Measurements from ENCODE around the gene RFX2.

The RFX2 gene

DNA sequence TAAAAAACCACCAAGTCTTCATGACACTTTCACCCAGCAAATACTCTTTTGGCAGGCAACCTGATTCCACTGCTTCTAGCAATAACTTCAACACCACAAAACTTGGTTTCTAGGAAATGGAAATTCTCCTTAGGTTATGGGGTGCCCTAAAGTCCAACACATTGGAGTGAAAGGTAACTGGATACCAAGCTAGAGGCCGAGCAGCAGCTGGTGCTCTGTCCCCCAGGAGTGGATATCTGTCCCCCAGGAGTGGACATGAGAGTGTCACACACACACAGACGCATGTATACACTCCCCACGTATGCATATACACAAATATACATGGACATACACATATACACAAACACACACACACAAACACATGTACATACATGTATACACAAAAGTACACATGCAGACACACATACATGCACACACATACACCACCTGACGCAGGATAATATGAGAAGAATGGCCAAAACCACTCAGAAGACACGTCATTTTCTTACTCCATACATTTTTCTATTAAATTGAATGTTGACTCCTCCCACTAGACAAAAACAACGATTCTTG, 50.8 kb downstream of the RFX2 start:
- TF ChIP-seq CTCF (IDR thresholded peaks at IDR 0.05), result no peak
- Histone ChIP-seq H3K36me3 (no peaks in the 10 kb centered on the region), H3K27ac (peak overlapping the region; percentile 48), H3K9me3 (no peaks in the 10 kb centered on the region), H3K4me1 (ENCODE audit: control insufficient read depth in 1 of 2, insufficient read depth in 1 of 2, low read depth in 1 of 2, low read length in 1 of 2) (peaks cover 80 to 87% of the 10 kb centered on the region in 2 experiments), H3K27me3 (no peaks in the 10 kb centered on the region), H3K4me3 (ENCODE audit: low read depth in 1 of 2, low read length in 1 of 2) (no peak overlapping the region)

DNA sequence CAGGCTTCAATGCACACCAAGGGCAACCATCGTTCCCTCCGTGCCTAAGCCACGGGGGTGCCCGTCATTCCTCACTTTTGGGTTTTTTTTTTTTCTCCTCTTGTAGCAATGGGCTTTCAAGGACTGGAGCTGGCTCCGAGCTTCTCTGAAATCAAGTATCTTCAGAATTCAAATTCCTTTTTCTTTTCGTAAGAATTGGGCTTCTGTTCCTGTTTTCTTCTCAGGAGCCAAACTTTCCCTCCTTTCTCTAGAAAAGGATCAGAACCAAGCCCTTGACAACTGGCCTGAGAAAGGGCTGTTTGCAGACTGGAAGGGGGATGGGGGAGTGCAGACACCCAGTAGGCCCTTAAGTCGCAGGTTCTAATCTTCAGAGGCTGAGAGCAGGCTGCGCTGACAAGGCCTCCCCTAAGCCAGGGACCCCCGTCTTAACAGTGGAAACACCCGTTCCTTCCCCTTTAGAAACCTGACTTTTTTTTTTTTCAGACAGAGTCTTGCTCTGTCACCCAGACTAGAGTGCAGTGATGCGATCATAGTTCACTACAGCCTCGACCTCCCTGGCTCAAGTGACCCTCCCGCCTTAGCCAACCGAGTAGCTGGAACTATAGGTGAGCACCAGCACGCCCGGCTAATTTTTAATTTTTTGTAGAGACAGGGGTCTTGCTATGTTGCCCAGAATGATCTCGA, 51.6 kb downstream of the RFX2 start:
- Histone ChIP-seq H3K27ac (peak overlapping the region; percentile 94), H3K9me3 (no peaks in the 10 kb centered on the region)

DNA sequence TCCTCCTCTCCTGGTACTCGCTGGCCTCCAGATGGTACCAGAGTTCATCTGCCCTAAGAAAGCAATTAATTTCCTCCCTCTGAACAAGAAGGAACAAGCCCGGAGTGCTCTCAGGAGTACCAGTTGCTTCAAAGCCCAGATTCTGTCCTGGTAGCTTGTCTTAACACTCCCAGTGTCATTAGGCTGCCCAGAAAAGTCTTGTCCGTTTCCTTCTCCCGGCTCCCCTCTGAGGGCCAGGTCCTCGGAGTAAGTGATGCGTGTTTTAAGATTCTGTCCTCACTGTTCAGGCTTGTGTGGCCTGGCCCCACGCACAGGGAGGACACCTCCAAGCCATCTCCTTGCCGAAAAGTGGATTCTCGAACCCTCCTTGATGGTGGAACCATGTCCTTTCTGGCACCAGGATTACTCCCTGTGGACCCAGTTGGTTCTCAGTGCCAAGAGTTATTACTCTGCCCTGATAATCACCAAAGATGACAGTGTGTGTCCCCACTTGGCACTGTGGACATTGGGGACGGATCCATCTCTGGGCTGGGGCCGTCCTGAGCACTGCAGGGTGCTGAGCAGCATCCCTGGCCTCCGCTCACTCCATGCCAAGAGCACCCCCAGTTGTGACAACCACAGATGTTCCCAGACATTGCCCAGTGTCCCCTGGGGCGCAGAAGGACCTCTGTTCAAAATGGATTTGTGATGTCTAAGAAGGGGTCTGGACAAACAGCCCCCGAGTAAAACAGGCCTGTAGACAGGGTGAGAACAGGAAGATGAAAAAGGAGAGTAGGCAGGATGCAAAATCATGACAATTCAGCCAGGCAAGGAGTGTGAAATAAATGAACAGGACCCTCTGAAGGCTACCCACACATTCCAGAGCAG, 52.4 kb downstream of the RFX2 start:
- peaks cover 69 to 71% of the 10 kb centered on the region in 2 experiments for H3K4me1 ChIP-seq (ENCODE audit: control insufficient read depth in 1 of 2, insufficient read depth in 1 of 2, low read depth in 1 of 2, low read length in 1 of 2)
- H3K9me3 ChIP-seq, result no peaks in the 10 kb centered on the region
- H3K4me3 ChIP-seq (ENCODE audit: low read depth in 1 of 2, low read length in 1 of 2), result peak overlapping the region; percentile 50 to 57
- H3K36me3 ChIP-seq, result no peaks in the 10 kb centered on the region
- H3K27me3 ChIP-seq, result no peaks in the 10 kb centered on the region
- H3K27ac ChIP-seq, result peak overlapping the region; percentile 94
- TF ChIP-seq CTCF (IDR thresholded peaks at IDR 0.05), result no peak

More for the DNA sequence above, 51.6 kb downstream of the RFX2 start:
- no peaks in the 10 kb centered on the region for H3K36me3 ChIP-seq
- no peak overlapping the region for H3K4me3 ChIP-seq (ENCODE audit: low read depth in 1 of 2, low read length in 1 of 2)
- TF ChIP-seq CTCF (IDR thresholded peaks at IDR 0.05), result no peak
- H3K27me3 ChIP-seq, result no peaks in the 10 kb centered on the region
- peaks cover 76 to 79% of the 10 kb centered on the region in 2 experiments for H3K4me1 ChIP-seq (ENCODE audit: control insufficient read depth in 1 of 2, insufficient read depth in 1 of 2, low read depth in 1 of 2, low read length in 1 of 2)

DNA sequence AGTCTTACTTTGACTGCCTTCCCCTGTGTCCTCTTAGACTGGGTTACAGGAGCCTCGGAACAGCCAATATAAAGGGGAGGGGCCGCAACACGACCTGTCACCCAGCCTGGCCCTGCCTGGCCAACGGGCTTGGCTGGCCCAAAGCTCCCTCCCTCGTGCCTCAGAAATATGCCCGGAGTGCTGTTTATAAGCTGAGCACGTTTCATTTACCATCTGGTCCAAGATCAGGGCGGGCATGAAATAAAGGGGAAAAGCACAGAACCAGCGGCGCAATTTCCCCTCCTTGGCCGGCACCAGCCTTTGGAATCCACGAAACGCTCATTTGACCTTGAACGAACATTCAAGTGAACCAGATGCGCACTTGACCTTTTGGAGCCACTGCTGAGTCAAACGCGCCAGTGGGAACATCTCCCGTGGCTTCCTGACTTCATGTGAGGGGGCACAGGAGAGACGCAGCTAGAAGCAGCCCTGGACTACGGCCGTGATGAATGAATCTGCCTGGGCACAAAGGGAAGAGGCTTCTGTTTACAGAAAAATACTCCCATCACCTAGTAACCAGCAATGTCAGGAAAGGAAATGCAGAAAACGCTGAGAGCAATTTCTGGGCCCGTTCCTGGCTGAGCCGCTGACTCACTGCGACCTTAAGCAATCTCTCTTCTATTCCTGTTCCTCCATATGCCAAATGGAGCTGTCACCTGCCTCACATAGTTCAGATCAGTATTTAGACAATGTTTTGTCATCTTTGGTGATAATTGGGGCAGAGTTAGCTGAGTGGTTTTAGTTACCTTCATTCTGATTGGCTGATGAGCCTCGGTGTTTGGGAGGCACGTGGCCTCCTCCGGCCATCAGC, 53.3 kb downstream of the RFX2 start:
- Histone ChIP-seq H3K9me3 (no peaks in the 10 kb centered on the region), H3K4me3 (ENCODE audit: low read depth in 1 of 2, low read length in 1 of 2) (peak overlapping the region; percentile 50 to 57), H3K27me3 (no peaks in the 10 kb centered on the region), H3K4me1 (ENCODE audit: control insufficient read depth in 1 of 2, insufficient read depth in 1 of 2, low read depth in 1 of 2, low read length in 1 of 2) (peaks cover 60 to 62% of the 10 kb centered on the region in 2 experiments), H3K27ac (peak overlapping the region; percentile 94), H3K36me3 (no peaks in the 10 kb centered on the region)
- peak; percentile 18 for TF ChIP-seq CTCF (IDR thresholded peaks at IDR 0.05)

DNA sequence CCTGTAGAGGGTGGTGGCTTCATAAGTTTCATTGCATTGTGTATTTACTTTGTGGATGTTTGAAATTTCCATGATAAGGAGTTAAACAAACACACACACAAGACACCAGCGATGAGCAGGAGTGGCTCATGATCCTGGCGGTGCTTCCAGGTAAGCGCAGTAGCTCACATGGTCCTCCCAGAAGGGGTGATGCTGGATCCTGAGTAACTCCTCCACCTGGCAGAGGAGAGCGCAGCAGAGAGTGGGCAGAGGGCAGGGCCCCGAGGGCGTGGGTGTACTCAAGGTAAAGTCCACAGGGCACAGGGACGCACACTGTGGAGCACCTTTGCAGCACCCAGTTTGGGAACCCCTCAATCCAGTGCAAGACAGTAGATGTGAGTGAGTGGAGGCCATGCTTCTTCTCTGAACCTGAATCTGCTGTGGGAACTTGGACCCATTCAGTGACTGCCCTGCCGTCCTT, 54.0 kb downstream of the RFX2 start:
- Histone ChIP-seq H3K27ac (peak overlapping the region; percentile 94), H3K27me3 (no peaks in the 10 kb centered on the region), H3K4me1 (ENCODE audit: control insufficient read depth in 1 of 2, insufficient read depth in 1 of 2, low read depth in 1 of 2, low read length in 1 of 2) (peaks cover 53 to 55% of the 10 kb centered on the region in 2 experiments), H3K36me3 (no peaks in the 10 kb centered on the region), H3K9me3 (no peaks in the 10 kb centered on the region), H3K4me3 (ENCODE audit: low read depth in 1 of 2, low read length in 1 of 2) (peak overlapping the region; percentile 50 to 57)
- TF ChIP-seq CTCF (IDR thresholded peaks at IDR 0.05), result no peak
